ENCODE measurements around the gene IDUA.

The IDUA gene

DNA sequence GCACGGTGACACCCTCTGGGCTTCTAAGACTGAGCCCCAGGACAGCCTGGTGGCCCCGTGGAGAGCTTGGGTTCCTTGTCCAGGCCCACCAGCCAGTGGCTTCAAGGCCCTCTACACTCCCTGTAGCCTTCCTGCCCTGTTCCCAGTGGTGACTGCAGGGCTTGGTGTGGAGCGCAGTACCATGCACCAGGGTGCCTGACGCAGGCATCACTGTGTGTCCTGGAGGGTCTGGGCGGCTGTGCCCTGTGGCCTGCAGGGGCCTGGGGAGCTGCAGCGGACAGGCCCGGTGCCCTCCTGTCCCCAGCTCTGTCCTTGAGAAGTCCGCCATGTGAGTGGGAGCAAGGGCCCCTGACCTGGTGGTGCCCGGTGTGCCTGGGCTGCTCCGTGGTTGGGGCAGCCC, 28.9 kb downstream of the IDUA start:
- DNase-seq (ENCODE audit: low read depth), result no peak
- TF ChIP-seq, protein P1, sequence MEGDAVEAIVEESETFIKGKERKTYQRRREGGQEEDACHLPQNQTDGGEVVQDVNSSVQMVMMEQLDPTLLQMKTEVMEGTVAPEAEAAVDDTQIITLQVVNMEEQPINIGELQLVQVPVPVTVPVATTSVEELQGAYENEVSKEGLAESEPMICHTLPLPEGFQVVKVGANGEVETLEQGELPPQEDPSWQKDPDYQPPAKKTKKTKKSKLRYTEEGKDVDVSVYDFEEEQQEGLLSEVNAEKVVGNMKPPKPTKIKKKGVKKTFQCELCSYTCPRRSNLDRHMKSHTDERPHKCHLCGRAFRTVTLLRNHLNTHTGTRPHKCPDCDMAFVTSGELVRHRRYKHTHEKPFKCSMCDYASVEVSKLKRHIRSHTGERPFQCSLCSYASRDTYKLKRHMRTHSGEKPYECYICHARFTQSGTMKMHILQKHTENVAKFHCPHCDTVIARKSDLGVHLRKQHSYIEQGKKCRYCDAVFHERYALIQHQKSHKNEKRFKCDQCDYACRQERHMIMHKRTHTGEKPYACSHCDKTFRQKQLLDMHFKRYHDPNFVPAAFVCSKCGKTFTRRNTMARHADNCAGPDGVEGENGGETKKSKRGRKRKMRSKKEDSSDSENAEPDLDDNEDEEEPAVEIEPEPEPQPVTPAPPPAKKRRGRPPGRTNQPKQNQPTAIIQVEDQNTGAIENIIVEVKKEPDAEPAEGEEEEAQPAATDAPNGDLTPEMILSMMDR (conservative IDR thresholded peaks at IDR 0.05; ENCODE audit: low read depth, low read length), result no peak
- H3K4me3 ChIP-seq (ENCODE audit: low read depth, low read length), result no peak overlapping the region

DNA sequence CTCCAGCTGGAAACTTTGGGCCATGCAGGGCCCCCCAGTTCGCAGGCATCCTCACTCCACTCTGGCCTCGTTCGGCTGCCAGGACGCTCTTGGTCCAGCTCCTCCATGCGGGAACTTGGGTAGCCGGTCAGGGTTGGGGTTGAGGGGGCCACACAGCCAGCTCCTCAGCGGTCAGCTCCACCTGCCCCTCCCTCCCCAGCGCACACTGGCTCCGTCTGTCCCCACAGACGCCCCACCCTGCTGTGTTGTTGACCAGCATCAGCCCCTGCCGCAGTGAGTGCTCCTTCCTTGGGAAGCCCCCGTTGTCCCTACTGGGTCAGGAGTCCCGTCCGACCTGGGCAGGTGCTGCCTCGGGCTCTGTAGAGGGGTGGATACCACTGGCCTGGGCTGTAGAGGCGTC, 30.4 kb downstream of the IDUA start:
- no peak for DNase-seq (ENCODE audit: low read depth)
- no peak overlapping the region for H3K4me3 ChIP-seq (ENCODE audit: low read depth, low read length)
- TF ChIP-seq, protein P1 (conservative IDR thresholded peaks at IDR 0.05; ENCODE audit: low read depth, low read length), result no peak

DNA sequence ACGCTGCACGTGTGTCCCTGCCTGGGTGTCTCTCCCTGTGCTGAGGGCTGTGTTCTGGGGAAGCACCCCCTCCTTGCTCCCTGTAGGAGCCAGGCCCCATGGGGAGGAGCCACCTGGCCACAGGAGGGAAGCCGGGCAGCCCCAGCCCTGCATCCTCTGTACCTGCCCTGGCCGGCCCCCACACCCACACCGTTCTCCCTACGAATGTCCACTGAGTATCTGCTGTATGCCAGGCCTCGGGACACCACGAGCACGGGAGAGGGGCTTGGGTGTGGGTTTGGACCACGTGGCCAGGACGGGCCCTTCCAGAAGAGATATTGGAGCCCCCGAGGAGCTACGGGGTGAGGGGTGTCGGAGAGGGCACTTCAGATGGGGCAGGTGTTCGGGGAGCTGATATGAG, 30.9 kb downstream of the IDUA start:
- TF ChIP-seq, protein P1 (conservative IDR thresholded peaks at IDR 0.05; ENCODE audit: low read depth, low read length), result no peak
- no peak overlapping the region for H3K4me3 ChIP-seq (ENCODE audit: low read depth, low read length)
- DNase-seq (ENCODE audit: low read depth), result no peak

DNA sequence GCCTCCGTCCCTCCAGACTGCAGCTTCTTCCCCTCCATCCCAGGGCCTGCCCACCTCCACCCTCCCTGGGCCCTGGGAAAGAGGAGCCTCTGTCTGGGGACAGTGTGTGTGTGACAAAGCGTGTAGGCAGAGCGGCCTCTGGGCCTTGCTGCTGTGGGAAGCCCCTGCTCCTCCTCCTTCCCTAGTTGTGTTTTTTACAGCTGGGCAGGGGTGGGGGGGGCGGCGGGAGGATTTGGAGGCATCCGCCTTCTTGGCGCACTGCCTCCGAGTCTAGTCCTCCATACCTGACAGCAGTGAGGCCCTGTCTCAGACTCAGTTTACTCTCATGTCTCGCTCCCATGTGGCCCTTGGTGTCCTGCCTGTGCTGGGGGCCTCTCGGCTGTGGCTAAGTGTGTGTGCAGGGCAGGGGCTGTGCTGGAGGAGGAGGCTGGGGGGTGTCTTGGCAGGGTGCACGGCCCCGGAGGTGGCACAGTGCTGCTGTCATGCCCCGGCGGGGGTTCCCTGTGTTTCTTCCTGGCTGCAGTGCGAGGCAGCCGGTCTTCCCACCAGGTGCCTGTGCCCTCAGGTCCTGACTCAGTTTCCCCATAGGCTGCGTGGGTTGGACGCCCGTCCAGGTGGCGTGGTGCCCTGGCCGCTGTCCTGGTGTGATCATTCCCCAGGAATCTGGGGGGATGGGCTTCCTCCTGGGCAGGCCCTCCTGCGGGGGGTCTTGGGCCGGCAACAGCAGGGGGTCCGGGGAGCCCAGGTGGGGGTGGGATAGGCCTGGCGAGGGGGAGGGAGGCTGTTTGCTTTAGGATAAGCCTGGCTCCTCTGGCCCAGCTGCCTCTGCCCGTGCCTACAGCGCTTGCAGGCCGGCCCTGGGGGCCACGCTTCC, 31.5 kb downstream of the IDUA start:
- no peak for DNase-seq (ENCODE audit: low read depth)
- no peak overlapping the region for H3K4me3 ChIP-seq (ENCODE audit: low read depth, low read length)
- TF ChIP-seq, protein P1 (conservative IDR thresholded peaks at IDR 0.05; ENCODE audit: low read depth, low read length), result no peak

DNA sequence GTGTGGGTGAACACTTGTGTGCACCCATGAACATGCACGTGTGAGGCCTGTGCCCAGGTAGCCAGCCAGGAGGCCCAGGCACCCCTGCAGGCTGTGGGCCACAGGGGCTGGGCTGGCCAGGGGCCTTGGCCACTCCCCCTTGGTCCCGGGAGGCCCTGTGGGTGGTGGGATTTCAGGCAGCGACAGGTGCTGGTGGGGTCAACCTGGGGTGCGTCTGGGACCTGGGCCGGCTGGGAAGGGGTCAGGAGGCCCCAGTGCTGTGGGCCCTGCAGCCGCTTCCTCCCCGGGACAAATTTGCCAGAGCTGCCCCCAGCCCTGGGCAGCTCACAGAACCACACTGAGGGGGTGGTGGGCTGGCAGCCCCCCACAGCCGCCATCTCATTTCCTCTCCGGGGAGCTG, 32.5 kb downstream of the IDUA start:
- no peak overlapping the region for H3K4me3 ChIP-seq (ENCODE audit: low read depth, low read length)
- TF ChIP-seq, protein P1 (conservative IDR thresholded peaks at IDR 0.05; ENCODE audit: low read depth, low read length), result no peak
- no peak for DNase-seq (ENCODE audit: low read depth)

DNA sequence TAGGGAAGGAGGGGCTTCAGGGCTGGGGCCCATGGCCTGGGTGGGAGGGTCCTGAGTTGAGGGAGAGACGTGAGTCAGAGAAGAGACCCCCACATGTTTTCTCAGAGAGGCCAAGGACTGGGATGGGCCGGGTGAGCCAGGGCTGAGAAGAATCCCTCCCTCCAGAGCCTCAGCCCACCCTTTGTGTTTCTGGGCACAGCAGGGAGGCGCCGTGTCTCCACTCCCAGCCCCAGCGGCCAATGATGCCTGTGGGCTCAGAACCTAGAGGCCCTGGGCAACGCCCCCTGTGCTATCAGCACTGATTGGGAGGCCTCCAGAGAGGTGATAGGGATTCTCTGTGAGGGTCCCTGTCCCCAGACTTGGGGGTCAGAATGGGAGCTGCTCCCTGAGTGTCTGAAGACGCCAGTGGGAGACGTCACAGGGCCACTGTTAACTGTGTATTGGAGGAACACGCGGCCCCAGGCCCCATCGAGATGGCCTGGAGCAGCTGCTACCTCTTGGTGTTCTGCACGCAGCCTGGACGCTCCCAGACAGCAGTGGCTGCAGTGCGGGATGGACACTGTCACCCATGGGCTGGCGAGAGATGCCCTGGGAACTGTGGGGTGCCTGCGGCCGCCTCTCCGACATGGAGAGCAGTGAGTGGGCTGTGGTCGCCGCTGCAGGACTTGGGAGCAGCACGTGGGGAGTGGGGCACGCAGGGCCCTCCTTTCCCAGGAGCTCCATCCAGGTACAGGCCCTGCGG, 33.1 kb downstream of the IDUA start:
- no peak overlapping the region for H3K4me3 ChIP-seq (ENCODE audit: low read depth, low read length)
- no peak for DNase-seq (ENCODE audit: low read depth)
- TF ChIP-seq, protein P1 (conservative IDR thresholded peaks at IDR 0.05; ENCODE audit: low read depth, low read length), result no peak

Data from choroid plexus epithelial cell (primary cell).